ENCODE measurements around the gene POU5F2.

POU5F2 gene

DNA sequence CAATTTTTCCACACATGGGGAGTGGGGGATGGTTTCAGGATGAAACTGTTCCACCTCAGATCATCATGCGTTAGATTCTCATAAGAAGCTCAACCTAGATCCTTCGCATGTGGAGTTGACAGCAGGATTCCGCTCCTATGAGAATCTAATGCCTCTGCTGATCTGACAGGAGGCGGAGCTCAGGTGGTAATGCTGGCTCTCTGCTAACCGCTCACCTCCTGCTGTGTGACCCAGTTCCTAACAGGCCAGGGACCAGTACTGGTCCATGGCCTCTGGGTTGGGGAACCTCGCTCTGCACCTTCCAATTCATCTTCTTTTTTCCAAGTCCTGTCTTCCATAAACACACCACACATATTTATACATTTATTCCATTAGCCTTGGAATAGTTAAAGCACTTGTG lies 33.0 kb downstream of the POU5F2 start:
- no peaks in the 10 kb centered on the region for H3K4me1 ChIP-seq (ENCODE audit: control insufficient read depth, insufficient read depth, low read length)
- H3K9me3 ChIP-seq (ENCODE audit: control insufficient read depth, low read length): no peaks in the 10 kb centered on the region
- H3K27me3 ChIP-seq (ENCODE audit: control insufficient read depth, insufficient read depth, low read length): no peaks in the 10 kb centered on the region
- no peak overlapping the region for H3K9ac ChIP-seq (ENCODE audit: low read length)
- no peaks in the 10 kb centered on the region for H3K36me3 ChIP-seq (ENCODE audit: control insufficient read depth, insufficient read depth, low read length)
- H3K4me3 ChIP-seq (ENCODE audit: low read length): no peak overlapping the region

DNA sequence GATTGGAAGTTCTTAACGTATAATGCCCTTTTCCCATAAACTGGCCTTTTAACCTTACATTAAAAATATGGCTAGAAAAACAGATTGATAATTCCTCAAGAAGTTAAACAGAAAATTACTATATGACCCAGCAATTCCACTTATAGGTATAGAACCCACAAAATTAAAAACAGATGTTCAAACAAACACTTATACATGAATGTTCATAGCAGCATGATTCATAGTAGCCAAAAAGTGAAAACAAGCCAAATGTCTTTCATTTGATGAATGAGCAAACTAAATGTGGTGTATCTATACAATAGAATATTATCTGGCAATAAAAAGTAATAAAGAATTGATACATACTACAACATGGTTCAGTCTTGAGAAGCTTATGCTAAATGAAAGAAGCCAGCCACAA lies 35.5 kb downstream of the POU5F2 start:
- H3K4me1 ChIP-seq (ENCODE audit: control insufficient read depth, insufficient read depth, low read length): no peaks in the 10 kb centered on the region
- H3K36me3 ChIP-seq (ENCODE audit: control insufficient read depth, insufficient read depth, low read length): no peaks in the 10 kb centered on the region
- H3K9ac ChIP-seq (ENCODE audit: low read length): no peak overlapping the region
- H3K27me3 ChIP-seq (ENCODE audit: control insufficient read depth, insufficient read depth, low read length): no peaks in the 10 kb centered on the region
- H3K9me3 ChIP-seq (ENCODE audit: control insufficient read depth, low read length): no peaks in the 10 kb centered on the region
- H3K4me3 ChIP-seq (ENCODE audit: low read length): no peak overlapping the region

DNA sequence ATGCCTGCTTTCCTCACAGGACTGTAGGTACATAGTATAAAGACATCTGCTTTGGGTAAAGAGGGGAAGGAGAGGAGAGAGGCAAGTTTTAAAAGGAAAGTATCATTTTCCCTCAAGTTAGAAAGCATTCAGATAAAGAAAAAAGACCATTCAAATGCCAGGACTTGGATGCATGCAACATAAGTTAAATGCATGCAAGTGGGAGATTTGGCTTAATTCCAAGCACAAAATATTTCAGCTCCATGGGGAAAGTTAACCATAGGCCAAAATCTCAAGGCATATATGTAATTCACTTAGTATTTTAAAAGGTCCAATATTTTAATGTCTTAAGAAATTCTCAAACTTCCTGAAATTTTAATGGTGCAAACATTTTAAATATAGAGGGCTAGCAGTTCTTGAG lies 36.4 kb downstream of the POU5F2 start:
- Histone ChIP-seq H3K36me3 (ENCODE audit: control insufficient read depth, insufficient read depth, low read length) (no peaks in the 10 kb centered on the region), H3K4me1 (ENCODE audit: control insufficient read depth, insufficient read depth, low read length) (no peaks in the 10 kb centered on the region), H3K9ac (ENCODE audit: low read length) (no peak overlapping the region), H3K4me3 (ENCODE audit: low read length) (no peak overlapping the region), H3K27me3 (ENCODE audit: control insufficient read depth, insufficient read depth, low read length) (no peaks in the 10 kb centered on the region), H3K9me3 (ENCODE audit: control insufficient read depth, low read length) (no peaks in the 10 kb centered on the region)

DNA sequence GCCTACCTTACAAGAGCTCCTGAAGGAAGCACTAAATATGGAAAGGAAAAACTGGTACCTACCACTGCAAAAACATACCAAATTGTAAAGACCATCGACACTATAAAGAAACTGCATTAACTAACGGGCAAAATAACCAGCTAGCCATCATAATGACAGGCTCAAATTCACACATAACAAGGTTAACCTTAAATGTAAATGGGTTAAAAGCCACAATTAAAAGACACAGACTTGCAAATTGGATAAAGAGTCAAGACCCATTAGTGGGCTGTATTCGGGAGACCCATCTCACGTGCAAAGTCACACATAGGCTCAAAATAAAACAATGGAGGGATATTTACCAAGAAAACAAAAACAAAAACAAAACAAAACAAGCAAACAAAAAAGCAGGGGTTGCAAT lies 49.4 kb downstream of the POU5F2 start:
- Histone ChIP-seq H3K9me3 (ENCODE audit: control insufficient read depth, low read length) (no peaks in the 10 kb centered on the region), H3K4me1 (ENCODE audit: control insufficient read depth, insufficient read depth, low read length) (no peaks in the 10 kb centered on the region), H3K4me3 (ENCODE audit: low read length) (no peak overlapping the region), H3K36me3 (ENCODE audit: control insufficient read depth, insufficient read depth, low read length) (no peaks in the 10 kb centered on the region), H3K9ac (ENCODE audit: low read length) (no peak overlapping the region), H3K27me3 (ENCODE audit: control insufficient read depth, insufficient read depth, low read length) (no peaks in the 10 kb centered on the region)
